Measurements from ENCODE around the gene CIC. TPM values are rescaled to one million over a fixed set of nuclear protein-coding genes. Genes with fewer than 3 reads are reported as not detected.
"Not testable (repeated sequence)": the region's sequence is repeated elsewhere in the genome, so short reads cannot be mapped to it uniquely, and the experiment has no call there.

CIC gene
- polyA plus RNA-seq, 1 donor (not counting 4 experiments of a cell fraction or from before 2014, with no cell fraction given): 3.1 TPM

GRCh38 chr19:42335374-42335936 is 66.4 kb downstream of the CIC start:
- no peak for DNase-seq (ENCODE audit: low read depth, low spot score)
- dilution Hi-C loops (cut with MboI; ENCODE audit: extremely low pct_ligation_motif_present, low sequenced_read_pairs): no loop called here
- Histone ChIP-seq H3K27me3 (ENCODE audit: control insufficient read depth, extremely low read depth, insufficient read depth, low read length) (no peaks in the 10 kb centered on the region), H2AFZ (ENCODE audit: control insufficient read depth, low read length) (no peak overlapping the region), H3K4me3 (ENCODE audit: control insufficient read depth in 2 of 3, extremely low read depth in 1 of 3, insufficient read depth in 2 of 3, low read depth in 1 of 3, low read length in 3 of 3) (no peak overlapping the region), H3K9me1 (ENCODE audit: control insufficient read depth, extremely low read depth, insufficient read depth, low read length) (no peaks in the 10 kb centered on the region), H3K27ac (ENCODE audit: control insufficient read depth, insufficient read depth, low read length) (no peak overlapping the region), H4K20me1 (ENCODE audit: control insufficient read depth, extremely low read depth, insufficient read depth, low read length) (no peaks in the 10 kb centered on the region), H3K79me2 (ENCODE audit: control insufficient read depth, insufficient read depth, low read length) (no peaks in the 10 kb centered on the region), H3K9me3 (ENCODE audit: control insufficient read depth, low read depth, low read length) (no peaks in the 10 kb centered on the region), H3K36me3 (ENCODE audit: control insufficient read depth in 2 of 2, extremely low read depth in 1 of 2, insufficient read depth in 2 of 2, low read length in 2 of 2) (peaks cover 3 to 9% of the 10 kb centered on the region in 2 experiments), H3K9ac (ENCODE audit: control insufficient read depth, extremely low read depth, insufficient read depth, low read length) (no peak overlapping the region), H3K4me2 (ENCODE audit: control insufficient read depth, extremely low read depth, insufficient read depth, low read depth, low read length) (no peak overlapping the region), H3K4me1 (ENCODE audit: control insufficient read depth, extremely low read depth, insufficient read depth, low read length) (no peaks in the 10 kb centered on the region)
- TF ChIP-seq, protein P1, sequence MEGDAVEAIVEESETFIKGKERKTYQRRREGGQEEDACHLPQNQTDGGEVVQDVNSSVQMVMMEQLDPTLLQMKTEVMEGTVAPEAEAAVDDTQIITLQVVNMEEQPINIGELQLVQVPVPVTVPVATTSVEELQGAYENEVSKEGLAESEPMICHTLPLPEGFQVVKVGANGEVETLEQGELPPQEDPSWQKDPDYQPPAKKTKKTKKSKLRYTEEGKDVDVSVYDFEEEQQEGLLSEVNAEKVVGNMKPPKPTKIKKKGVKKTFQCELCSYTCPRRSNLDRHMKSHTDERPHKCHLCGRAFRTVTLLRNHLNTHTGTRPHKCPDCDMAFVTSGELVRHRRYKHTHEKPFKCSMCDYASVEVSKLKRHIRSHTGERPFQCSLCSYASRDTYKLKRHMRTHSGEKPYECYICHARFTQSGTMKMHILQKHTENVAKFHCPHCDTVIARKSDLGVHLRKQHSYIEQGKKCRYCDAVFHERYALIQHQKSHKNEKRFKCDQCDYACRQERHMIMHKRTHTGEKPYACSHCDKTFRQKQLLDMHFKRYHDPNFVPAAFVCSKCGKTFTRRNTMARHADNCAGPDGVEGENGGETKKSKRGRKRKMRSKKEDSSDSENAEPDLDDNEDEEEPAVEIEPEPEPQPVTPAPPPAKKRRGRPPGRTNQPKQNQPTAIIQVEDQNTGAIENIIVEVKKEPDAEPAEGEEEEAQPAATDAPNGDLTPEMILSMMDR (optimal IDR thresholded peaks at IDR 0.05 in 1 of 3, IDR thresholded peaks at IDR 0.05 in 1 of 3, conservative IDR thresholded peaks at IDR 0.05 in 1 of 3; ENCODE audit: extremely low read depth in 1 of 3, insufficient read depth in 2 of 3, low read length in 3 of 3): no peak
- no peak for TF ChIP-seq EZH2 (IDR thresholded peaks at IDR 0.05; ENCODE audit: low read length)
- FAIRE-seq: no peak

DNA sequence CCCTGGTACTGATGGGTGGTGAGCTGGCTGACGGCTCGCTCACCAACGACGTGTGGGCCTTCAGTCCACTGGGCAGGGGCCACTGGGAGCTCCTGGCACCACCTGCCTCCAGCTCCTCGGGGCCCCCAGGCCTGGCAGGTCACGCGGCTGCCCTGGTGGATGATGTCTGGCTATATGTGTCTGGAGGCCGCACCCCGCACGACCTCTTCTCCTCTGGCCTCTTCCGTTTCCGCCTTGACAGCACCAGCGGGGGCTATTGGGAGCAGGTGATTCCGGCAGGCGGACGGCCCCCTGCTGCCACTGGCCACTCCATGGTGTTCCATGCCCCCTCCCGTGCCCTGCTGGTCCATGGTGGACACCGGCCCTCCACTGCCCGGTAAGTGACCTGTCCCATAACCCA is 66.9 kb downstream of the CIC start:
- H3K79me2 ChIP-seq (ENCODE audit: control insufficient read depth, insufficient read depth, low read length): no peaks in the 10 kb centered on the region
- DNase-seq (ENCODE audit: low read depth, low spot score): no peak
- H3K9me1 ChIP-seq (ENCODE audit: control insufficient read depth, extremely low read depth, insufficient read depth, low read length): no peaks in the 10 kb centered on the region
- H3K4me2 ChIP-seq (ENCODE audit: control insufficient read depth, extremely low read depth, insufficient read depth, low read depth, low read length): no peak overlapping the region
- no peaks in the 10 kb centered on the region for H4K20me1 ChIP-seq (ENCODE audit: control insufficient read depth, extremely low read depth, insufficient read depth, low read length)
- no peaks in the 10 kb centered on the region for H3K27me3 ChIP-seq (ENCODE audit: control insufficient read depth, extremely low read depth, insufficient read depth, low read length)
- H3K9me3 ChIP-seq (ENCODE audit: control insufficient read depth, low read depth, low read length): no peaks in the 10 kb centered on the region
- no peak overlapping the region for H3K9ac ChIP-seq (ENCODE audit: control insufficient read depth, extremely low read depth, insufficient read depth, low read length)
- TF ChIP-seq, protein P1 (optimal IDR thresholded peaks at IDR 0.05 in 1 of 3, IDR thresholded peaks at IDR 0.05 in 1 of 3, conservative IDR thresholded peaks at IDR 0.05 in 1 of 3; ENCODE audit: extremely low read depth in 1 of 3, insufficient read depth in 2 of 3, low read length in 3 of 3): no peak
- no peak for TF ChIP-seq EZH2 (IDR thresholded peaks at IDR 0.05; ENCODE audit: low read length)
- no peak overlapping the region for H2AFZ ChIP-seq (ENCODE audit: control insufficient read depth, low read length)
- no peaks in the 10 kb centered on the region for H3K4me1 ChIP-seq (ENCODE audit: control insufficient read depth, extremely low read depth, insufficient read depth, low read length)
- no peak overlapping the region for H3K4me3 ChIP-seq (ENCODE audit: control insufficient read depth in 2 of 3, extremely low read depth in 1 of 3, insufficient read depth in 2 of 3, low read depth in 1 of 3, low read length in 3 of 3)
- H3K27ac ChIP-seq (ENCODE audit: control insufficient read depth, insufficient read depth, low read length): no peak overlapping the region
- peaks cover 3 to 9% of the 10 kb centered on the region in 2 experiments for H3K36me3 ChIP-seq (ENCODE audit: control insufficient read depth in 2 of 2, extremely low read depth in 1 of 2, insufficient read depth in 2 of 2, low read length in 2 of 2)
- no peak for FAIRE-seq
- dilution Hi-C loops (cut with MboI; ENCODE audit: extremely low pct_ligation_motif_present, low sequenced_read_pairs): no loop called here

GRCh38 chr19:42339126-42339860 is 70.2 kb downstream of the CIC start:
- dilution Hi-C loops (cut with MboI; ENCODE audit: extremely low pct_ligation_motif_present, low sequenced_read_pairs): not testable (repeated sequence)

More at GRCh38 chr19:42339126-42339860, 70.2 kb downstream of the CIC start:
- not testable (repeated sequence) for H3K27ac ChIP-seq (ENCODE audit: control insufficient read depth, insufficient read depth, low read length); H3K27me3 ChIP-seq (ENCODE audit: control insufficient read depth, extremely low read depth, insufficient read depth, low read length); H3K79me2 ChIP-seq (ENCODE audit: control insufficient read depth, insufficient read depth, low read length); H3K9me3 ChIP-seq (ENCODE audit: control insufficient read depth, low read depth, low read length); H4K20me1 ChIP-seq (ENCODE audit: control insufficient read depth, extremely low read depth, insufficient read depth, low read length); H3K9ac ChIP-seq (ENCODE audit: control insufficient read depth, extremely low read depth, insufficient read depth, low read length); DNase-seq (ENCODE audit: low read depth, low spot score); H2AFZ ChIP-seq (ENCODE audit: control insufficient read depth, low read length); H3K4me1 ChIP-seq (ENCODE audit: control insufficient read depth, extremely low read depth, insufficient read depth, low read length); FAIRE-seq; H3K4me2 ChIP-seq (ENCODE audit: control insufficient read depth, extremely low read depth, insufficient read depth, low read depth, low read length); H3K9me1 ChIP-seq (ENCODE audit: control insufficient read depth, extremely low read depth, insufficient read depth, low read length); H3K4me3 ChIP-seq (ENCODE audit: control insufficient read depth in 2 of 3, extremely low read depth in 1 of 3, insufficient read depth in 2 of 3, low read depth in 1 of 3, low read length in 3 of 3)
- H3K36me3 ChIP-seq (ENCODE audit: control insufficient read depth in 2 of 2, extremely low read depth in 1 of 2, insufficient read depth in 2 of 2, low read length in 2 of 2): peaks cover 3 to 14% of the 10 kb centered on the region in 2 experiments
